HG03175 (cell line): ENCODE results near the gene SUGCT.

Experiments
- ATAC-seq: cut with Tn5 transposase; IDR thresholded peaks from one replicate; pipeline ENCODE4 v1.9.1; 2021; ENCODE audit warnings: mild to moderate bottlenecking, moderate library complexity; ENCODE audit not compliant: unreplicated experiment

SUGCT gene

DNA sequence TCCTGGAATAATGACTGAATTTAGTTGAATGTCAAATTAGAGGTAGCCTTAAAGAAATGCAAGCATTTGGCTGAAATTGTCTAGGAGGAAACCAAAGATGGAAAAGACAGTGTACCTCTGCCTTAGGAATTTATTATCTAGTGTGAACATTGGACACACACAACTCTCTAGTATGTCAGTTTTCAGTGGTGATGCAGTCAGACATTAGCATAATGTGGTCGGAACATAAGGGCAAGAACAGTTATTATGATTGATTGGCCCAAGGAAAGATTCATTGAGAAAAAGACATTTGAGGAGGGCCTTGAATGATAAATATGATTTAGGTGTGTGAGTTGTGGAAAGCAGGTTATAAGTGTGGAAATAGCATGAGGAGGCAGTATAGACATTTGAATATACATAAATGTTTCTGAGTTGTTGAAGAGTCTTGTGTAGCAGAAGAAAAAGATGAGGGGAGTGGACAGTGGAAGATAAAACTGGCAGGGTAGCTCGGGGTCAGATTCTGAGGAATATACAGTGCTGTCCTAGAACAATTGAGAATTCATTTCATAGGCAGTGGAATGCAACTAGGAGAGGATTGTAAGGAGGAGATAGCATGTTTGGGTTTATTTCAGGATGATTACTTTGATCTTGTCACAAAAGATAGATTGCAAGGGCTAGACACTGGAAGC, 414.7 kb downstream of the SUGCT start:
- no peak for ATAC-seq

DNA sequence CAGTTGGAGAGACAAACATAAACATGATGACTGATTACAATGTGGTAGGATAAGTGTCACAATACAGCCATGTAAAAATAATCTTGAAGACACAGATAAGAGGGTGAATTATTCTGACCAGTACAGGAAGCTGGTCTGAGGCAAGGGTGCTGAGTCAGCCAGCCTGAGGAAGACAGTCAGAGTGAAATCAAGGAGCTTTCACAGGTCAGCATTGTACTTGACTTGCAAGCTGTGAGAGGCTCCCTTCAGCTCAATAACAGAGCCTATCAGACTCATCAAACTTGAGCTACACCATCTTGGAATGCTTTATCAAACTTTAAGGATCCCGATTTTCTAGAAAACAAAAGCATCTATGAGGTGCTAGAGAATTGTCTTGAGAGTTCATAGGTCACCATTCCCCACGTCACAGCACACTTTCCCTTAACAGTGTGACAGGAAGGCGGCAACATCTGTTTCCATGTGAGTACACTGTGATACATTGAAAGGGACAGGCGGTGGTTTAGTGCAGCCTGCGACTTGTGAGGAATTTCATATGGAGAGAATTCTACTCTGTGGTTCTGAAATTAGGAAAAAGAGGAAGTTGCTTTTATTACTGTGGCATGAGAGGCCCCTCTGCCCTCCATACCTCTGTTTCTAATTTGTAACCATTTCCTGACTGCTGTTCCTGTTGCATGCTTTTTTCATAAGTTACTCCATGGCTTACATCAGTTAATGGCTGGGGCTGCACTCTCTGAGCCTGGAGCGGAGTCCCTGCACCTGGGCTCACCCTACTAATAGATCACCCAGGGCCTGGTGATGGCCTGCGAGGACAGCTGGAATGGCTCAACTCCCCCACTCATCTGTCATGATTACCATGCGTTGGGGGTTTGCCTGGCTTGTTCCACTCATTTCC, 417.1 kb downstream of the SUGCT start:
- peak; percentile 78 for ATAC-seq

GRCh38 chr7:40560672-40561071, 425.9 kb downstream of the SUGCT start:
- ATAC-seq = no peak

GRCh38 chr7:40566879-40567278, 432.1 kb downstream of the SUGCT start:
- no peak for ATAC-seq

DNA sequence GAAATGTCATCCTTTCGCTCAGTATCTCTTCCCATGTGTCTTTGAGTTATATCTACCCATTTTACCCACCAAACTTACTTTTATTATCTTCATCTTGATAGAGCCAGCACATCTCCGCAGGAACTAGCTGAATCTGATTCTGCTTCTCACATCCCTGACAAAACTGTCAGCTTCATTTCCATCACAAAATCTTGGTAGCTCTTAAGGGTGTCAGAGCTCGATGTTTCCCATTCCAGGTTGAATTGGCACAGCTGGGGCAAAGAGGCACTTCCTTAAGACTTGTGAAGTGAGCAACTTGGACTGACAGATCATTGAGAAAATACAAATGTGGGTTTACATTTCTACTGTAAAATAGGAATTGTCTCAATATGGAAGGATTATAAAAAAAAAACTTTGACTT, 434.5 kb downstream of the SUGCT start:
- no peak for ATAC-seq

GRCh38 chr7:40570223-40570622, 435.4 kb downstream of the SUGCT start:
- ATAC-seq = no peak

DNA sequence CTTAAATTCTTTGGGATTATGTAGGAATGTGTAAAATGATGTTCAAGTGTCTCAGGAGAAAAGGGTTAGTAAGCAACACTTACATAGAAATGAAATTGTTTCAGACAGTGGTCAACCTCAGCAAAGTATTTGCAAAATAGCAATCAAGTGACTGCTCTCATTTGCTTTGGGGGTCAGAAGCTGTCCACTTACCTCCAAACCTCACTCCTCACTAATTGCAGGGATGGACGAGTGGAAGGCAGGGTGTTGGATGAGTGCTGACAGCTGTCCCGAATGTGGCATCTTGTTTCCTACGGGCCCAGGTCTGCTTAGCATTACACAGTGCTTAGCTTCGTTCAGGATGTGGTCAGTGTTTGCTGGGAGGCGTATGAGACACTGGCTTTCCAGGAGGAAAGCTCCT, 437.0 kb downstream of the SUGCT start:
- ATAC-seq = no peak

GRCh38 chr7:40572810-40573465, 438.1 kb downstream of the SUGCT start:
- ATAC-seq = no peak

DNA sequence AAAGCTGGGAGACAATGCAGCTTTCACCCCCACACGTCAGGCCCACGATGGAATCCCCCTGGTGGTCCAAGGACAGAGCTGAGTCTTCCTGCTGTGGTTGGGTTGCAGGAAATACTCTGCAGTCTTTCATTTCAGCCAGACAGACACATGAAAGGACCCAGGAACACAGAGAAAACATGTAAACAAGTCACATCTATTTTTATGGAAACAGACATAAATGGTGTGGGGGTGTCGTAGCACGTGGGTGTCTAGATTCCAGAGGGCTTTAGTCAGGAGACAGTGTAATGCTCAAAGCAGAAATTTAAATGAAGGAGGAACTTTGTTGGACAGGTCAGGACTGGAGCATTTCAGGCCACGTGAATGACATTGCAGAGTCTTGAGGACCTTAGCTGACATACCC, 444.6 kb downstream of the SUGCT start:
- ATAC-seq = no peak

- no peak for ATAC-seq
These were observed 446.0 kb downstream of the SUGCT start for GRCh38 chr7:40580776-40581175.

GRCh38 chr7:40582539-40582938, 447.7 kb downstream of the SUGCT start:
- ATAC-seq = no peak

- ATAC-seq = no peak
These were observed 449.1 kb downstream of the SUGCT start for GRCh38 chr7:40583667-40584444.

DNA sequence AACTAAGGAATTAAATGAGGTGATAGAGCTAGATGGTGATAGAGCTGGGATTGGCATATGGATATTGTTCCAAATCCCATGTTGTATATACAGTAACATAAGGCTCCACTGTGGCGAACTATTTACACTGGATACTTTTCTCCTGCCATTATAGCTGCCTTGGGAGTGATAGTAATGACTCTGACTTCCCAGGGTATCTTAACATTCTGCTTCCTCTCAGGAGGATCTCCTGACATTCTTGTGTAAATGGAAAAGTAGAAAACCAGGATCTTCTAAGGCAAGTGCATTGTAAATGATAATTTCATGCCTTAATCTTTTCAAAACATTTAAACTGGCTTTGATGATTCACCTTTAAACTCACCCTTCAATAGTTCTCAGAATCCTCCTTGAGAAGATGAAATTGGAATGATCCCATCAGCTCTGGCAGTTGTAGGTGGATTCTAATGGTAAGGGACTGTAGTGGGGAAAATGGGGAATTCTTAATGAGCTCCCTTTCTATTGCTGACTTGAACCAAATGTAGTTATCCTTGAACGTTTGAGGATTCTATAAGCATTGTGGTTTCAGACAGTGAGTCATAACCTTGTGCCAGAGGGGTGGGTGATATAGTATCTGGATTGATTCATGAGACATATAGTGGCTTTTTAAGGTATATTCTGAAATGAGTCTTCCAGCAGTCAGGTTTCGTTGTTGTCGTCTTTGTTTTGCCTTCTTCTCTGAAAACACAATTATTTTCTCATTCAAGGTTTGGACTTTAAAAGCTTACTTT, 450.0 kb downstream of the SUGCT start:
- no peak for ATAC-seq

DNA sequence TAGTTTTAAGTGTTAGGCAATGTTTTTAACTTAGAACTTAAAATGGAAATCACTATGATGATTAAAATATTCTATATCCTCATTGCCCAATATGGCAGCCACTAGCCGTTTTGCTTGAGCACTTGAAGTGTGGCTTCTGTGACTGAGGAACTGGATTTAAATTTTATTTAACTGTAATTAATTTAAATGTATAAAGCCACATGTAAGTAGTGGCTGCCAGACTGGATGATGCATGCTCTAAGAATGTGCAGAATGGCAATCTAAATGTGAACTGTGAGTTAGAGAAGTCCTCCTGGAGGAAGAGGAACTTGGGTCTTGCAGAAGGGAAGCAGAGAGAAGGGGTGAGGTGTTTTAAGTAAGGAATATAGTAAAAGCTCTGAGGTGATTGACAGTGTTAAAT, 451.4 kb downstream of the SUGCT start:
- no peak for ATAC-seq

- ATAC-seq = no peak
These were observed 452.6 kb downstream of the SUGCT start for GRCh38 chr7:40587419-40587818.

DNA sequence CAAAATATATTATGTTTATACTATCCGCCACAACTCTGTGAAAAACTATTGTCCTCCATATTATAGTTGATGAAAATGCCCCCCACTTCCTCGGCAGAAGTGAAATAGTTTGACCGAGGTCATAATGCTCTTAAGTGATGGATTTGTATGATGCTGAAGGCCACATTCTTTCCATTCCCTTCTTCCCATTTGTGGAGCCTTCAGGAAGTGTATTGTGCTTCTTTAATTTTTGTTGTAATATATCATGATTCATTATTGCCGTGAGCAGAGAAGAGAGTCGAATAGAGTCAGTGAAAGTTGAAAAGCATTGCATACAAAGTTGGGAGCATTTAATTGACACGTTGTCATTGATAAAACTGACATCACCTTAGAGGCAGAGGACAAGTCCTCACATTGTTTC, 460.3 kb downstream of the SUGCT start:
- no peak for ATAC-seq

DNA sequence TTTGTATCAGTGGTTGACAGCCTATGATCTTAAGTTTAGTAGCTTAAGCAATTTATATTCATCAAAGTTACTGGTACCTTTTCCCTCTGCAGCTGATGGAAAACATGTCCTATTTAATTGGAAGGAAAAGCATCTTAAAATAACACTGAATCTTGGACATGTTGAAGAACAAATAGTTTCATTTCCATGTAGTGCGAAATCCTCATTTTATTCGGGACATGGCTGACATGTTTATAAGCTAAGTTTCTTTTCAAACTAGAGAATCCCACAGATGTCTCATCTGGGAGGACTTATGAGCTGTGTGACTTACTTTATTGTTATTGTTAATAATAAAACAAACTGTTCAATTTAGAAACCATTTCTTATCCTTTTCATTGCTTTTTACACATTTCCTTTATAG, 461.0 kb downstream of the SUGCT start:
- no peak for ATAC-seq

GRCh38 chr7:40597517-40597916, 462.7 kb downstream of the SUGCT start:
- ATAC-seq = no peak

DNA sequence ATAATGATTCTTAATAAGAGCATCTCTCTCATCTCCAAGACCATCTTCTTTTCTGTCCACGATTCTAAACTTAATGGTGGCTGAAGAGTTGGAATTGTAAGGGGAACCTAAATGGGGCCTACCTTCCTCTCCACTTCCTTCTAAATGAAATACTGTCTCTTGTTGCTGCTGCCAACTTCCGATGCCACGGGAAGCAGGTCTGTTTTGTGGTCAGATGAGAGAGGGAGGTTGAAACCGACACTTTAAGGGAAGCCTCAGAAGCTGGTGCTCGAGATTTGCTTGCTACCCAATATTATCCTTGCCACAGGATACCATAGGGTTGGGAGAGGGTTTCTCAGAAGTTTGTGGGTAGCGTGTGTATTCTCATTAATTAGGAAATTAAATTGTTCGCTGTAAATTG, 464.1 kb downstream of the SUGCT start:
- no peak for ATAC-seq

GRCh38 chr7:40599836-40600235, 465.0 kb downstream of the SUGCT start:
- no peak for ATAC-seq
